GM12892 (cell line): ENCODE results near the gene UGT1A4.

ENCODE experiments used
- POLR2AphosphoS5 ChIP-seq: IDR thresholded peaks from 2 replicates; pipeline ENCODE4 v1.6.1; 2011; ENCODE audit warnings: low read depth, low read length, control low read depth
- TAF1 ChIP-seq: IDR thresholded peaks from 2 replicates; pipeline ENCODE4 v1.6.1; 2011; ENCODE audit warnings: low read depth, mild to moderate bottlenecking, control low read depth, low read length, borderline replicate concordance

DNA sequence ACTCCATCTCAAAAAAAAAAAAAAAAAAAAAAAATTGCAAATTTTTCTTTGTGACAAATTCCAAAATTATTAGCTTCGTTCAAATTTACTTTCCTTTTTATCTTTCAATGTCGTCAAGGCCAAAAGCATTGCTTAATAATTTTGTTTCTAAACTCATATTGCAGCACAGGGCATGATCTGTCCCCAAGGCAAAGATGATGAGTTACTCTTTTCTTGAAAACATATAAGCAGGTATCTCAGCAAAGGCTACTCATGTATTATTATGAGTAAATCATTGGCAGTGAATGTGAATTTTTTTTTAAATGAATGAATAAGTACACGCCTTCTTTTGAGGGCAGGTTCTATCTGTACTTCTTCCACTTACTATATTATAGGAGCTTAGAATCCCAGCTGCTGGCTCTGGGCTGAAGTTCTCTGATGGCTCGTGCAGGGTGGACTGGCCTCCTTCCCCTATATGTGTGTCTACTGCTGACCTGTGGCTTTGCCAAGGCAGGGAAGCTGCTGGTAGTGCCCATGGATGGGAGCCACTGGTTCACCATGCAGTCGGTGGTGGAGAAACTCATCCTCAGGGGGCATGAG is 36.9 kb upstream of the UGT1A4 start, which contains the start of gene UGT1A7:
- TF ChIP-seq TAF1 (no peak), POLR2AphosphoS5 (no peak)
